ENCODE data around the gene PDZD2.
"Not testable (repeated sequence)": the region's sequence is repeated elsewhere in the genome, so short reads cannot be mapped to it uniquely, and the experiment has no call there.

The PDZD2 gene

GRCh38 chr5:31743678-31744077, 104.7 kb downstream of the PDZD2 start:
- DNase-seq, result no peak

GRCh38 chr5:31748458-31749172, 109.7 kb downstream of the PDZD2 start:
- DNase-seq, result no peak

DNA sequence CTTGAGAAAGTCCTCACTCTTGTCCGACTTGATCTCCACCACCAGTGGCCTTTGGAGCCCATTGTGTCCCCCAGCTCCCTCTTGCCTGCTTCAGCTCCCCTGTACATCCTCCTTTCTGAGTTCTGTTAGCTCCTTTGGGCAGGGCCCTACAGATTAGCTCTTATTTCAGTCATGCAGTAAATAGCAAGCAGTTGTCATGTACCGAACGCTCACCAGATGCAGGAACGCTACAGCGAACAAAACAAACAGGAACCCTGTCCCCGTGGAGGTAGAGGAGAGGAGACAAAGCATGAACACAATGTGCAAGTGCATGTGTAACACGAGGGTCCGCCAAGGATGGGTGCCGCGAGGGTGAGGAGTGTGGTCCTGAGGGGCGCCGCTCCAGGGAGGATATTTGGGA, 111.3 kb downstream of the PDZD2 start:
- no peak for DNase-seq

DNA sequence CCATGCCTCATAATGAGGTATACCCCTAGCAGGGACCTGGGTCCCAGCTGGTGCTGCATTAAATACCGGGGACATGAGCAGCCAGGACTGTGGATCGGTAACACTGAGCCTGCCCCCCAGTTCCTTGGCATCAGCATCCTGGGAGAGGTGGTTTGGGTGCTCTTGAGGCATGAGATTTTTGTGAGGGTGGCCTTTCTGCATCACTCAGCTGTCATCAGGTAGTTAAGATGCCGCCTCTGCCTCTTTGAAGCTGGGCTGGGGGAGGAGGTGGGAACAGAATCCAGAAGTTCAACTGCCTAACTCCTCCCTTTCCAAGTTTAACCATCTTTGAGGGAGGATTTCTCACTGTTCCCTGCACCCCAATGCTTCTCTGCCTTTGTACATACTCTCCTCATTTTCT, 112.7 kb downstream of the PDZD2 start:
- no peak for DNase-seq

DNA sequence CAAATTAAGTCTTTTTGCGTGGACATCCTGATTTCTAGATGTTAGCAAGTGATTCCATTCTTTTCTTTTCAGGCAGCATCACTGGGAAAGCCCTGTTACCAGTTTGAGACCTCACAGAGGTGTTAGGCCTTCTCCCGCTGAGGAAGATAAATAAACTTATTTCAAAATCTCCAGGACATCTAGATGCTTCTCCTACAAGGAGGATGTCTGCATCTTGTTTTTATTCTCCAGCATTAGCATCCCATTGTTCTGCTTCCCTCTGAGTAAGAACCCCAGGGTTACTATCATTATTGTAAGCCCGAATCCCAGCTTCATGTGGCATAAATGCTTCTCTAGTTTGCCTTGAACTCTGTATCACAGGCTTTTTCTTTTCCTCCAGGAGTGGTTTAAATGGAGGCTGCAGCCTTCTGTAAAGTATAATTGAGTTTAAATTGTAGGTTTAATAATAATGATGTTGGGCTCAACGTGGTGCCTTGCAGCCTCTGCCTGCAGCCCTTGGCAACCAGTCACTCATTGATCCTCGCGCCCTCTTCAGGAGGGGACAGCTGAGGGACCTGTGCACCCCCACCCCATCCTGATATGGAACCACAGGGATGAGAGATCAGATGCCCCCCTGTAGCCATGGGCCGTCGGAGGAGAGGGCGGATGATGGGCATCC, 114.9 kb downstream of the PDZD2 start:
- no peak for DNase-seq

DNA sequence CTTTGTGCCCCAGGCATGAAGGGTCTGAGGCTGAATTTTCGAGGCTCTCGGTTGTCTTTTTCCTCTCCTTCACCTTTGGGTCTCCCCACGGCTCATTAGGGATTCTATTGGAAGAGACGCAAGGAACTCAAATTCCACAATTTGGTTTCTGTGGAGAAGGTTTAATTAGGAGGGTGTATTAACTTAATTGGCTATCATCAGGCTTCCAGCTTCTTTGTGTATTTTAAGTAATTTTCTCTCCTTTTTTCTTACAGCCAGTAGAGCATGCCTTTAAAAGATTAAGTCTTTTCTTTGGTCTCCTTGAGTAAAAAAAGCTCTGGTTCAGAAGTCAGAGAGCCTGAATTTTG, 115.4 kb downstream of the PDZD2 start:
- DNase-seq, result no peak

GRCh38 chr5:31754741-31755675, 116.1 kb downstream of the PDZD2 start:
- DNase-seq, result no peak

GRCh38 chr5:31755676-31756230, 116.8 kb downstream of the PDZD2 start:
- DNase-seq, result no peak

- no peak for DNase-seq
These were observed 118.9 kb downstream of the PDZD2 start for GRCh38 chr5:31757806-31758205.

- no peak for DNase-seq
These were observed 120.0 kb downstream of the PDZD2 start for GRCh38 chr5:31758803-31759425.

DNA sequence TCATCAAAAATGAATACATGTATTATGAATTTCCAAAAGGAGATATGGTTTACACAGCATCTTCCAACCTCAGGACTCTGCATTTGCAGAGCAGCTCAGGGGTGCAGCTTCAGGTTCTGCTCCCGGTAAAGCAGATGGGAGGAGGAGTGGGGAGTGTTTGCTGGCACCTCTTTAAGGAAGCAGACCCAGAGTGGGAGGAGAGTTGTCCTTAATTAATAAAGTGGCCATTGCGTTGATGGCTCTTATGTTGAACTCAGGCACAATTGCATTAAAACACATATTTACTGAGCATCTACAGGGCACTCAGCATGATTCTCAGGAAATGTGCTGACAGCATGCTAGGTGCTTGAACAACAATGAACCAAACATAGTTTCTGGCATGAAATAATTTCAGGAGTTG, 121.0 kb downstream of the PDZD2 start:
- DNase-seq, result no peak

DNA sequence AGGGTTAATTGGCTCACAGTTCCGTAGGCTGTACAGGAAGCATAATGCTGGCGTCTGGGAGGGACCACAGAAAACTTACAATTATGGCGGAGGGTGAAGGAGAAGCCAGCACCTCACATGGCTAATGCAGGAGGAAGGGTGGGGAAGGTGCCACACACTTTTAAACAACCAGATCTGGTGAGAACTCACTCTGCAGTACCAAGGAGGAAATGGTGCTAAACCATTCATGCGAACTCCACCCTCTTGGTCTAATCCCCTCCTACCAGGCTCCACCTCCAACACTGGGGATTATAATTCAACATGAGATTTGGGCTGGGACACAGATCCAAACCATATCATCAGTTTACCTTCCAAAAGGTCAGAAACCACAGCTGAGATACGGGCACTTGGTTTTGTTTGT, 122.9 kb downstream of the PDZD2 start:
- no peak for DNase-seq

DNA sequence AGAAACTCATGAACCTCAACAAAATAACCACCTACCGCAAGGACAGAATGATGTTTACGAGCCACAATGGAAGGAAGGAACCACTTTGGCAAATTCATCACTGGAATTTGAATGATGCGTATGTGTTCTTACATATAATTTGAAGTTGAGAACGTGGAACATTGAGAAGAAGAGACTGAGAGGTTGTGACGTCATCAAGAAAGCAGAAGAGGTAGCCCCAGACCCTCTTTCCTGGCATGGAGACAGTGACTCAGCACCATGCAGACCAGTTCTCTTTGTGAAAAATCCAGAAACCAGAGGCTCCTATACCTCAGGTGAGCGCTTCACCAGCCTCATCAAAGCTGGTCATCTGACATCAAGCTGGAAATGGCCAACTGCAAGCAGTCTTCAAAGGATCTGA, 124.5 kb downstream of the PDZD2 start:
- DNase-seq, result no peak

GRCh38 chr5:31764687-31765086, 125.8 kb downstream of the PDZD2 start:
- not testable (repeated sequence) for DNase-seq

DNA sequence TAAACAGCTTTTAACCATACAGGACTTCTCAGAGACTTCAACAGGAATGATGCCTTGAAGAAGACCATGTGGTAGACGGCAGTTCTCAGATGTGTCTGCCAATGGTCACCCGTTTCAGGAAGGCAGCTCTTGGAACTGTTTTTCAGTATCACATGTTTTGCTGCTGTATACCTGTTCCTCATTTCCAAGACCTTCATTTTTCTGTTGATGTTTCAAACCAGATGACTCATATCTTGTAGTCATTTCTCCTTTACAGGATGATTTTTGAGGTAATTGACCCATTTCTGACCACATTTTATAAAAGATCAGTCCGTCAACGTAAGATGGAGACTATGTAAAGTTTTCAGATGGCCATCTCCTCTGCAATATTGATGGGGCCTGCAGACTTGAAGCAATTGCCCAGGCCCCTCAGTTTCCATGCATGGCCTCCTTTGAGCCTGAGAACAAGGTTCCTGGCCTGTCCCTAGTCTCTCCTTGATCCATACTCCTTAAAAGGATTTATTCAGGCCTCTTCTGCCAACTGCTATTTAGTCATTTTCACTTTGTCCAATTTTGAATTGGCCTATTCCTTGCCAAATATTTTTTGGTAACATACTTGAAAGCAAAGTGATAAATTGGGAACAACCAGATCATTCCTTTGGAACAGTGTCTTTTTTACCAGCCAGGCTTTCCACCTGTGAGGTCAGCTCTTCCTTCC, 128.6 kb downstream of the PDZD2 start:
- DNase-seq, result no peak

GRCh38 chr5:31768046-31768445, 129.1 kb downstream of the PDZD2 start:
- no peak for DNase-seq

DNA sequence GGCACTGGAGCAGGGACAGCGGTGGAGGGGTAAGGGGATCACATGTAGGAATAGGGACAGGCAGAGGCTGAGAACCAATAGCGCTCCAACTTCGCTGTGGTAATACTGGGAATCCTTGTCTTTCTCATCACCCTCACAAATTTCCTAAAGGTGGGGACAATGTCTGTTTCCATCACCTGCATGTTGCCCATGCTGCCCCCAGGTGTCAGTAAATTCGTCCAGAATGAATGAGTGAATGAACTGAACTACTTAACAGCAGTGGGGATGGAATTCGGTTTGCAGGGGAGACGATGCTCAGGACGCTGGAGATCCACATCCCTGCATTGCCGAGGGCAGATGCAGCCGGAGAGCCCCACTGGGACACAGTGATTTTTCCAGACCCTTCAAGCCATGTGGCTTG, 129.9 kb downstream of the PDZD2 start:
- DNase-seq, result no peak

DNA sequence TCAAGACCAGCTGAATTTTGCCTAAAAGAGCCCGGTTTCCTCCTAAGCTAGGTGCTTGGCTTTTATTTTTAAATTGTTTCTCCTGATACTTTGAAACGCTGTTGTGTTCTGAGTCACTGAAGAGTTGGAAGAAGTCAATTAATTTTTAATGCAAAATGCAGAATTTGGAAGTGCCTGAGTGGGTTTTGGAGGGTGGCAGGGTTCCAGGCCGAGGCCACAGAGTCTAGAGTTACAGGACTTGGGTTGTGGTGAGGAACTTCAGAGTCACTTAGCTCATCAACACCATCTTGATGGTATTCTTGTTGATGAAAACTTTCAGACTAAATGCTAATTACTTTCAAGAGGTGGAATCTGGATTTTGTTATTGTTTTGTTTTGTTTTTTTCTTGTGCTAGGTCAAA, 130.6 kb downstream of the PDZD2 start:
- no peak for DNase-seq

- DNase-seq, result no peak
These were observed 131.3 kb downstream of the PDZD2 start for GRCh38 chr5:31770132-31770720.

DNA sequence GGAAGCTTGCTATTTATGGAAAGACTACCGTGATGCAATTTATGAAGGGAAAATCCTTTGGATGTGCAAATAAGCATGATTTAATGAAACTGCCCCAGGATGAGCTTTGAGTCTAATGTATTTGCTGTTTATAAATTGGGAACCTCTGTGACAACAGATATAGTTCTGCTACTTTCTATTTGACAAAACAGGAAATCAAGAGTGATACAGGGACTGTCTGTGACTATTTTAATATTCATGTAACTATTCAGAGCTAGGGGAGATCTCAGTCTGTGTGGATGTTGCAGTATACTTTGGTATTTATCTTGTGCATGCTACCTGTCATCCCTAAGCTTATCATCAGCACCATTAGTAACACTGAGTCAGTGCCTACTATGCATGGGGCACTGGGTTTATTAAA, 132.1 kb downstream of the PDZD2 start:
- DNase-seq, result no peak

DNA sequence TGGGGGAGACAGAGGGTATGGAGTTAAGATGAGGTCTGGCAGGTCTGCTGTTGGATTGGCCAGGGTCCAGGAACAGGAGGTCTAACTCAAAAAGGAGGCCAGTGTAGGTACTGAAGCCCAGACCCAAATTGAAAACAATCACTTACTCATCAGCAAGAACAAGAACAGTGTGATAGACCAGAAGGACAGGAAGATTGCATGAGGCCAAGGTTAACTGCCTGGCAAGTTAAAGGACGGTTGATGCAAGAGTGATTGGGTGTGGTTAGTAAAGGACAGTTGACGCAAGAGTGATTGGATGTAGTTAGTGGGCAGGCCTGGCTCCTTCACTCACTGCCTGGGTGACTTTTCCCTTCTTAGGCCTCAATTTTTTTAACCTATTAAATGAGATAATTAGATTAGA, 132.6 kb downstream of the PDZD2 start:
- no peak for DNase-seq

- not testable (repeated sequence) for DNase-seq
These were observed 137.4 kb downstream of the PDZD2 start for GRCh38 chr5:31776294-31776693.

All from cortex of kidney (tissue), 1 donor.